HepG2 (cell line): ENCODE results near the gene LAX1. TPM values are rescaled to one million over a fixed set of nuclear protein-coding genes. Genes with fewer than 3 reads are reported as not detected.
A peak's percentile ranks its signal among the peaks of the same experiment; 100 is the strongest.
"Not testable (repeated sequence)": the region's sequence is repeated elsewhere in the genome, so short reads cannot be mapped to it uniquely, and the experiment has no call there.

Experiments used
- ATAC-seq: fragments of 200-7000 bp; cut with Tn5 transposase; 3 replicates; pipeline ENCODE4 v1.9.1; 2020; ENCODE audit warnings: mild to moderate bottlenecking, moderate library complexity
- BruUV-seq: library from RNA; stranded (reverse); fragments of 400-500 nt; replicated peaks from 2 replicates; lab custom pipeline; 2021; lab: Mats Ljungman, UMichigan
- CTCF ChIA-PET: fragments of 300-600 bp; formaldehyde crosslinking; extraction: SDS; loops from one replicate; lab custom pipeline; 2021; ENCODE audit warnings: low total read pairs, inconsistent platforms, low intra/inter-chr PET ratio; lab: Yijun Ruan, JAX
- POLR2A ChIA-PET: fragments of 350-600 bp; sonication (Branson Sonifier 250); formaldehyde crosslinking; loops from one replicate; lab custom pipeline; 2020; ENCODE audit warnings: antibody characterized with exemption, inconsistent platforms; lab: Yijun Ruan, JAX
- DNase-seq: peaks from one replicate; pipeline ENCODE4 v3.0.0-alpha.2; 2015; ENCODE audit warnings: low spot score
- FAIRE-seq: peaks from 3 replicates; lab custom pipeline; 2011; peaks lifted over from hg19 to GRCh38; lab: Jason Lieb, UNC
- H2AFZ ChIP-seq: one replicate; pipeline ENCODE4 v1.6.1; 2011; ENCODE audit warnings: low read length, inconsistent platforms
- H3K27ac ChIP-seq: fragments of 300-600 bp; 3 replicates; pipeline ENCODE4 v1.8.0; 2011; ENCODE audit warnings: mixed run types, mild to moderate bottlenecking, mixed read lengths, low read length, inconsistent platforms; ENCODE audit not compliant: insufficient read depth; ENCODE audit errors: extremely low read length
- H3K27me3 ChIP-seq, 2 experiments: fragments of 200-600 bp in 1 of 2; 2 replicates in 1 of 2; 3 replicates in 1 of 2; pipeline versions ENCODE4 v1.6.0 to v1.8.0; 2011; ENCODE audit warnings: low read length in 2 of 2, mild to moderate bottlenecking in 2 of 2, moderate library complexity in 2 of 2, inconsistent platforms in 1 of 2; ENCODE audit not compliant: insufficient read depth in 2 of 2, control insufficient read depth in 1 of 2
- H3K36me3 ChIP-seq, 2 experiments: fragments of 200-600 bp in 1 of 2; replicated peaks in 1 of 2; 2 replicates in 1 of 2; 3 replicates in 1 of 2; pipeline versions ENCODE4 v1.5.1 to v1.8.0; 2011; ENCODE audit warnings: low read length in 2 of 2, inconsistent platforms in 1 of 2; ENCODE audit not compliant: insufficient read depth in 2 of 2, control insufficient read depth in 1 of 2
- H3K4me1 ChIP-seq: 2 replicates; pipeline ENCODE4 v1.5.1; 2012; ENCODE audit warnings: low read length, inconsistent platforms; ENCODE audit not compliant: insufficient read depth
- H3K4me2 ChIP-seq: 2 replicates; pipeline ENCODE4 v1.6.0; 2011; ENCODE audit warnings: low read depth, low read length, inconsistent platforms
- H3K4me3 ChIP-seq, 3 experiments: fragments of 200-600 bp in 1 of 3; sonication (generic), shearing (Covaris generic) in 1 of 3; replicated peaks in 1 of 3; 2 replicates each; pipeline ENCODE4 v1.5.1; 2011 to 2016; ENCODE audit warnings: low read length in 3 of 3, inconsistent platforms in 2 of 3, low read depth in 2 of 3, mild to moderate bottlenecking in 2 of 3, control low read depth in 1 of 3, mixed read lengths in 1 of 3; ENCODE audit not compliant: insufficient read depth in 1 of 3
- H3K79me2 ChIP-seq: one replicate; pipeline ENCODE4 v1.6.1; 2011; ENCODE audit warnings: low read length, inconsistent platforms; ENCODE audit not compliant: insufficient read depth
- H3K9ac ChIP-seq: 2 replicates; pipeline ENCODE4 v1.6.0; 2011; ENCODE audit warnings: mild to moderate bottlenecking, low read depth, low read length, inconsistent platforms; ENCODE audit not compliant: insufficient read depth
- H3K9me3 ChIP-seq: 2 replicates; pipeline ENCODE4 v1.5.1; 2012; ENCODE audit warnings: mild to moderate bottlenecking, low read length
- H4K20me1 ChIP-seq: 2 replicates; pipeline ENCODE4 v1.6.0; 2011; ENCODE audit warnings: inconsistent platforms, mild to moderate bottlenecking, low read length, moderate library complexity; ENCODE audit not compliant: insufficient read depth
- BORCS8-MEF2B ChIP-seq: sonication (generic); formaldehyde crosslinking; IDR thresholded peaks from 2 replicates; pipeline ENCODE4 v1.8.0; 2022; ENCODE audit warnings: mild to moderate bottlenecking, missing genetic modification reagents
- EED ChIP-seq: sonication (generic); formaldehyde crosslinking; IDR thresholded peaks from 2 replicates; pipeline ENCODE4 v1.5.0; 2020; ENCODE audit warnings: mild to moderate bottlenecking, missing genetic modification reagents
- PAWR ChIP-seq: sonication (generic); formaldehyde crosslinking; IDR thresholded peaks from 2 replicates; pipeline ENCODE4 v1.4.0; 2020; ENCODE audit warnings: missing genetic modification reagents, mild to moderate bottlenecking, borderline replicate concordance
- PRPF4 ChIP-seq: fragments of 200-400 bp; formaldehyde crosslinking; IDR thresholded peaks from 2 replicates; pipeline ENCODE4 v1.6.1; 2016; ENCODE audit warnings: low read length, low read depth; ENCODE audit not compliant: poor library complexity, severe bottlenecking
- ZBTB8A ChIP-seq: sonication (generic); formaldehyde crosslinking; IDR thresholded peaks from 2 replicates; pipeline ENCODE4 v1.4.0; 2020; ENCODE audit warnings: mild to moderate bottlenecking, low read depth, missing genetic modification reagents, borderline replicate concordance
- ZNF256 ChIP-seq: sonication (generic); formaldehyde crosslinking; conservative IDR thresholded peaks from 2 replicates; pipeline ENCODE4 v1.4.0; 2020; ENCODE audit warnings: missing genetic modification reagents
- ZNF569 ChIP-seq: sonication (generic); formaldehyde crosslinking; IDR thresholded peaks from 2 replicates; pipeline ENCODE4 v1.5.0; 2020; ENCODE audit warnings: mild to moderate bottlenecking, missing genetic modification reagents, moderate library complexity, borderline replicate concordance
- whole genome bisulfite sequencing: methylation state at CpG from one replicate; pipeline ENCODE4 v1.1.6; 2017; ENCODE audit warnings: low lambda C conversion rate; 5-methylcytosine and 5-hydroxymethylcytosine counted together
- in situ Hi-C: cut with HindIII; loops from 2 replicates; pipeline ENCODE4 v1.10.0; 2017; ENCODE audit warnings: low pct_unique_long_range_greater_than_20kb; ENCODE audit not compliant: extremely low pct_ligation_motif_present
- intact Hi-C: fragments of 100-400 bp; cut with micrococcal nuclease; formaldehyde crosslinking; loops from one replicate; pipeline ENCODE4 v1.10.0; 2022; ENCODE audit not compliant: unreplicated experiment
- polyA plus RNA-seq, 8 experiments: library from polyadenylated mRNA; depleted of rRNA in 3 of 8; stranded (reverse) in 7 of 8; unstranded in 1 of 8; fragments of >200 nt; fragmentation: Illumina TruSeq in 4 of 8; extraction: Trizol in 4 of 8; gene quantifications; 2 replicates each; pipeline versions ENCODE4 v1.2.1 to v1.2.3, GENCODE V29; 2011 to 2016; ENCODE audit warnings: low read depth in 4 of 8, missing spikeins in 1 of 8, mixed read lengths in 1 of 8; ENCODE audit not compliant: insufficient read depth in 1 of 8
- total RNA-seq, 5 experiments: library from RNA; depleted of rRNA; stranded (reverse); fragments of >200 nt; fragmentation: Illumina TruSeq; extraction: Trizol; gene quantifications; 2 replicates each; pipeline ENCODE4 v1.2.3, GENCODE V29; 2016; ENCODE audit warnings: low read depth in 1 of 5
- TF ChIP-seq, protein P1 (sequence below): fragments of 450-650 bp; IDR thresholded peaks from 2 replicates; pipeline ENCODE4 v1.6.1; 2016
- TF ChIP-seq, protein P2 (sequence below): sonication (generic); formaldehyde crosslinking; IDR thresholded peaks from 2 replicates; pipeline ENCODE4 v1.9.0; 2021; ENCODE audit warnings: missing genetic modification reagents, mild to moderate bottlenecking, borderline replicate concordance

LAX1 gene
- total and polyA plus RNA-seq, 2 of the 13 experiments (the other 11 are each of a cell fraction or from before 2014, with no cell fraction given) = not detected

DNA sequence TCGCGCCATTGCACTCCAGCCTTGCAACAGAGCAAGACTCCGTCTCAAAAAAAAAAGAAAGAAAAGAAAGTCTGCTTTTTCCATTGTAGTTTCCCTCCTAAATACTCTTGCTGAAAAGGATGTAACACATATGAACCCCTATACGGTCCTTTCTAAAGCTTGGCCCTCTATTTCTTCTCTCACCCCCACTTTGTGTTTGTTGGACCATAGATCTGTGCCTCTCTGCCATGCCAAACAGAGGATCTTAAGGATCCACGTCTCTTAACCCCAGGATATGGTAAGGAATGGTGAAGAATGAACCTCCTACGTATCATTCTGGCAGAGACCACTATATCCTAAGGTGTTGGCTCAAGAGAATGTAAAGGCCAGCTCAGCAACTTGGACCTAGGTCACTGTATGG lies 18.7 kb upstream of the LAX1 start:
- ChIA-PET CTCF (no interaction called here), POLR2A (no interaction called here)
- Histone ChIP-seq H3K4me2 (no peak overlapping the region), H3K4me3 (no peak overlapping the region), H3K9ac (no peak overlapping the region), H2AFZ (no peak overlapping the region), H3K79me2 (no peaks in the 10 kb centered on the region), H4K20me1 (no peaks in the 10 kb centered on the region), H3K27me3 (no peaks in the 10 kb centered on the region), H3K4me1 (no peaks in the 10 kb centered on the region), H3K9me3 (no peaks in the 10 kb centered on the region), H3K27ac (no peak overlapping the region), H3K36me3 (no peaks in the 10 kb centered on the region)
- WGBS = 84% methylated on average over 6 of the region's 6 CpGs
- in situ Hi-C loops (no loop called here), intact Hi-C loops (no loop called here)
- FAIRE-seq = no peak
- TF ChIP-seq ZNF256 (CRISPR knock-in tag) = no peak
- no peak for TF ChIP-seq PAWR (CRISPR knock-in tag)
- ATAC-seq = no peak
- no peak for DNase-seq
- BruUV-seq = no TSS peak

DNA sequence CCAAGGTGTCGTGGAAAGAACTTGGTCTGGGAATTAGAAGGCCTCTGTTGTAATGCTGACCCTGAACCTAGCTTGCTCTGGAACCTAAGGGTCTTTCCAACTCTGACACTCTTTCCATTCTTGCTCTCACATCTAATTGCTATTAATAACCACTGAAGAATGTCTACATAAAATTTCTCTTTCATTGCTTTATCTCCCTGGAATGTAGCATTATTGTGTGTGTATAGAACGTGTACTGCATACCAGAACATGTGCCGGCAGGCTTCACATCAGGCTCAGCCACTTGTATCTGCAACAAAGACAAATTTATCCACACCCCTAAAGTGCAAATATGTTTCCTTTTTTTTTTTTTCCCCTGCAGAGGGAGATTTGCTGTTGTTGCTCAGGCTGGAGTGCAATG lies 13.9 kb upstream of the LAX1 start:
- WGBS = 39% methylated on average over 3 of the region's 3 CpGs
- no peak for DNase-seq
- no peaks in the 10 kb centered on the region for H3K27me3 ChIP-seq
- no peak for ATAC-seq
- no peak overlapping the region for H3K4me2 ChIP-seq
- no peaks in the 10 kb centered on the region for H3K9me3 ChIP-seq
- in situ Hi-C loops (no loop called here), intact Hi-C loops (no loop called here)
- H3K36me3 ChIP-seq = no peaks in the 10 kb centered on the region
- no peaks in the 10 kb centered on the region for H3K4me1 ChIP-seq
- ChIA-PET CTCF (no interaction called here), POLR2A (interaction anchor here (0.7 kb wide), 1 partner anchor 43 kb away, joined by 3 read pairs; no protein-coding TSS in a partner anchor)
- H3K4me3 ChIP-seq = no peak overlapping the region
- FAIRE-seq = no peak
- no peak overlapping the region for H2AFZ ChIP-seq
- no peaks in the 10 kb centered on the region for H4K20me1 ChIP-seq
- H3K79me2 ChIP-seq = no peaks in the 10 kb centered on the region
- TF ChIP-seq EED (CRISPR knock-in tag) = no peak
- TF ChIP-seq ZNF569 (CRISPR knock-in tag) = no peak
- TF ChIP-seq, protein P1, sequence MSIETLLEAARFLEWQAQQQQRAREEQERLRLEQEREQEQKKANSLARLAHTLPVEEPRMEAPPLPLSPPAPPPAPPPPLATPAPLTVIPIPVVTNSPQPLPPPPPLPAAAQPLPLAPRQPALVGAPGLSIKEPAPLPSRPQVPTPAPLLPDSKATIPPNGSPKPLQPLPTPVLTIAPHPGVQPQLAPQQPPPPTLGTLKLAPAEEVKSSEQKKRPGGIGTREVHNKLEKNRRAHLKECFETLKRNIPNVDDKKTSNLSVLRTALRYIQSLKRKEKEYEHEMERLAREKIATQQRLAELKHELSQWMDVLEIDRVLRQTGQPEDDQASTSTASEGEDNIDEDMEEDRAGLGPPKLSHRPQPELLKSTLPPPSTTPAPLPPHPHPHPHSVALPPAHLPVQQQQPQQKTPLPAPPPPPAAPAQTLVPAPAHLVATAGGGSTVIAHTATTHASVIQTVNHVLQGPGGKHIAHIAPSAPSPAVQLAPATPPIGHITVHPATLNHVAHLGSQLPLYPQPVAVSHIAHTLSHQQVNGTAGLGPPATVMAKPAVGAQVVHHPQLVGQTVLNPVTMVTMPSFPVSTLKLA = peak; percentile 28; the same call in 1 of the 2 replicates
- TF ChIP-seq PRPF4 = no peak
- TF ChIP-seq, protein P2, sequence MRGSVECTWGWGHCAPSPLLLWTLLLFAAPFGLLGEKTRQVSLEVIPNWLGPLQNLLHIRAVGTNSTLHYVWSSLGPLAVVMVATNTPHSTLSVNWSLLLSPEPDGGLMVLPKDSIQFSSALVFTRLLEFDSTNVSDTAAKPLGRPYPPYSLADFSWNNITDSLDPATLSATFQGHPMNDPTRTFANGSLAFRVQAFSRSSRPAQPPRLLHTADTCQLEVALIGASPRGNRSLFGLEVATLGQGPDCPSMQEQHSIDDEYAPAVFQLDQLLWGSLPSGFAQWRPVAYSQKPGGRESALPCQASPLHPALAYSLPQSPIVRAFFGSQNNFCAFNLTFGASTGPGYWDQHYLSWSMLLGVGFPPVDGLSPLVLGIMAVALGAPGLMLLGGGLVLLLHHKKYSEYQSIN = no peak
- no peak for TF ChIP-seq BORCS8-MEF2B (CRISPR knock-in tag)
- no peak for TF ChIP-seq ZBTB8A (CRISPR knock-in tag)
- H3K9ac ChIP-seq = no peak overlapping the region
- H3K27ac ChIP-seq = no peak overlapping the region
- BruUV-seq = no TSS peak

DNA sequence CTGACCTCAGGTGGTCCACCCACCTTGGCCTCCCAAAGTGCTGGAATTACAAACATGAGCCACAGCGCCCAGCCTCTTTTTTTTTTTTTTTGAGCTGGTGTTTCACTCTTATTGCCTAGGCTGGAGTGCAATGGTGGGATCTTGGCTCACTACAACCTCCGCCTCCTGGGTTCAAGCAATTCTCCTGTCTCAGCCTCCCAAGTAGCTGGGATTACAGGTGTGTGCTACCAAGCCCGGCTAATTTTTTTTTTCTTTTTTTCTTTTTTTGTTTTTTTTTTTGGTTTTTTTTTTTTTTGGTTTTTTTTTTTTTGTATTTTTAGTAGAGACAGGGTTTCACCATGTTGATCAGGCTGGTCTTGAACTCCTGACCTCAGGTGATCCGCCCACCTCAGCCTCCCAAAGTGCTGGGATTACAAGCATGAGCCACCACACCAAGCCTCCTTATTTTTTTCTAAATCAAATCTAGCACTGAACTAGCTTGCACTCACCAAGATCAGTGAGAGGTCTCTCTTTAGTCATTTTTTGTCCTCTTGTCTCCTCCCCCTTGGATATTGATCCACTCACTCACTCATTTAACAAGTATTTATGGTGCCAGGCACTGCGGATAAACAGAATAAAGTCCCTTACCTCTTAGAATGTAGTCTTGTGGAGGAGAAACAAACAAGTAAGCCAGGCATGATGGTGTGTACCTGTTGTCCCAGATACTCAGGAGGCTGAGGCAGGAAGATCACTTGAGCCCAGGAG lies 13.2 kb upstream of the LAX1 start:
- H3K9me3 ChIP-seq, H2AFZ ChIP-seq, ATAC-seq, H3K4me1 ChIP-seq, H3K4me2 ChIP-seq, intact Hi-C loops, H3K4me3 ChIP-seq, H3K27me3 ChIP-seq, CTCF ChIA-PET, H4K20me1 ChIP-seq, H3K9ac ChIP-seq, FAIRE-seq, in situ Hi-C loops, H3K27ac ChIP-seq, H3K36me3 ChIP-seq, BruUV-seq, DNase-seq, H3K79me2 ChIP-seq: not testable (repeated sequence)
- POLR2A ChIA-PET = interaction anchor here (0.7 kb wide), 1 partner anchor 42 kb away, joined by 3 read pairs; no protein-coding TSS in a partner anchor
- WGBS = 41% methylated on average over 5 of the region's 5 CpGs
